GM18909 (cell line): ENCODE data around the gene GPC5.
"Not testable (repeated sequence)": the region's sequence is repeated elsewhere in the genome, so short reads cannot be mapped to it uniquely, and the experiment has no call there.

Experiments
- ATAC-seq: cut with Tn5 transposase; IDR thresholded peaks from one replicate; pipeline ENCODE4 v1.9.1; 2021; ENCODE audit warnings: mild to moderate bottlenecking; ENCODE audit not compliant: unreplicated experiment, poor library complexity

The GPC5 gene

GRCh38 chr13:92480387-92480786 is 1082.0 kb downstream of the GPC5 start:
- no peak for ATAC-seq

GRCh38 chr13:92482790-92483189 is 1084.4 kb downstream of the GPC5 start:
- ATAC-seq: not testable (repeated sequence)

- no peak for ATAC-seq
Observed at GRCh38 chr13:92483894-92484293, 1085.5 kb downstream of the GPC5 start.

DNA sequence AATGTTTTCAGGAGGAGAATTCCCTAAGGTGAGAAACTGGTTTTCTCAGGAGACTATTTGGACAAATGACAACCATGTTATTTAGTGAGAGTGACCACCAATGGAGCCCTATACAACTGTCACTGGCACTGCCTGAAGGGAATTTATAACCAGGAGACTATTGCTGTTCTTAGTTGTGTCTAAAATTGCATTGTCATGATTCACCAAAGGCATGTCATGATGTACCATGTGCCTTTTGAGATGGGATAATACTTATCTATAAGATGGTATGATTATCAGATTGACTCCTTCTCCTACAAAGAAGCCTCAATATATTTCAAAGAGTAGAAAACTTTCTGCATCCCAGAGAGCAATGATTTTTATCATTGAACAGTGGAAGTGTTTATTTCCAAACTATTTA is 1088.8 kb downstream of the GPC5 start:
- no peak for ATAC-seq

DNA sequence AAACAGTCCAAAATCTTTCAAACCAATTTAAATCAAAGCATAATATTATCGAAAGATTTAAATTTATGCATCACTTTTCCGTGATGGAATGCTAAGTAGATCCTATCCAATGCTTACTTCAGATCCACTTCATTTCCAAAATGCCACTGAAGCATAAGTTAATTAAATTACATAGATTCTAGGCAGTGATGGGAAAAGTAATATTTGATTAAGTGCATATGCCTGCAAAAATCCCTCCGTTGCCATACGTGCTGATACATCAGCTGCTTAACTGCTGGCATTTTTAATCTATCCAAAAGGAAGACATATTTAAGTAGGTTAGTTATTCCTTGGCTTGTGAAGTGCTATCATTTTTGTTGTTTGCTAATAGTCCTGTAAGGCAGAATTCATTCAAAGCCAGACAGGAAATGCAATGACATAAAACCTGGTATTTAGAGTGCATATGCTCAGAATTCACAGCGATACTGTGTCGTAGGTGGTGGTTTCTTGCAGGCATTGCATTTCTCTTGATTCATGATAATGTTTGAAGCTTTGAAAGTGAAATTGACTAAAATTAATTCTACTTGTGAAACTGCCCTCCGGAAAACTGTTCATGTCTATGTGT is 1089.9 kb downstream of the GPC5 start:
- ATAC-seq: no peak

GRCh38 chr13:92491839-92492238 is 1093.4 kb downstream of the GPC5 start:
- no peak for ATAC-seq

DNA sequence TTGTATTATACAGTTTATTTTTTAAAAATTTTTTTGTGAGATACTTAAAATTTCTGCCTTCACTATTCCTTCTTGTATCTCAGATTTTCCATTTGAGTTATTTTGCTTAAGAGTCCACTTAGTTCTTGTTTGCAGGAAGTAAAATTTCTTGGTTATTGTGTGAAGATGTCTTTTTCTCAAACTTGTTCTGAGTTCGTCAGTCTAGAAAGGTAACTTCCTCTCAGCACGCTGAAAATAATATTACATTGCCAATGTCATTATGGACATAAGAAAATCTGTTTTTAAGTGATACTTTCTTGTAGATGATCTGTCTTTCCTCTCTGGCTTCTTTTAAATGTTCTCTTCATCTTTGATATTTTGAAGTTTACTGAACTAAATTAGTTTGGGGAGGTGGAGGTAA is 1096.5 kb downstream of the GPC5 start:
- no peak for ATAC-seq

DNA sequence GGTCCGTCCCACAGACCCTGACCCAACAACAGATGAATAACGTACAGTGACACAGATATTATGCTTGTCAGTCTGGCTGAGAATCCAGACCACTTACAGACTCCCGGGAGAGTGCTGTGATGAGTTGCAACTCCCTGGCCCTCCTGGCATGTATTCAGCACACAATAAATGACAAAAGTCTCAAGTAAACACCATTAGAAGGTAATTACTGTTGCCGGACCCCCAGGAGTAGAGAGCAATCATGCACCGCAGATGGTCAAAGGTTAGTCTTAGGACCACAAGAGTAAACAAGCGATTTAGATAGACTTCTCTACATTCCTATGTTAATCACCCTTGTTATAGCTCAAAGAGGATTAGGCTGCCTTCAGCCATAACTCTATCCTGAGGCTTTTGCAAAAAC is 1101.8 kb downstream of the GPC5 start:
- ATAC-seq: no peak

DNA sequence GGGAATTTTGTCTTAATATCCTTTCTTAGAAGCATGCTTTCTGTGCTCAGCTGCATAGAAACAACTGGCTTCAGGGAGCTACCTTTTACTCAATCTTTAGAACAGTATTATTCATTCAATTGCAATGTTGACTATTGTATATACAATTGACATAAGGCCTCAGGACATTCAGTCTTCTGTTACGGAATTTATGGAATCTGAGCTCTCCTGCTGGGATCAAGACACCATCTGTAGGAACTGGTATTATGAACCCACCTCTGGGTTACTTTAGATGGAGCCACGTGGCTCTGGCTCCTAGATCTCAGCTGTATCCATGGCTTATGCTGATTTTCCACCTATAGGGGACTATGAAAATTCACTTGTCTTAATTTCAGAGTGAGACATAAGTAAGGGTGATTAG is 1112.0 kb downstream of the GPC5 start:
- no peak for ATAC-seq

GRCh38 chr13:92512852-92513251 is 1114.4 kb downstream of the GPC5 start:
- no peak for ATAC-seq

DNA sequence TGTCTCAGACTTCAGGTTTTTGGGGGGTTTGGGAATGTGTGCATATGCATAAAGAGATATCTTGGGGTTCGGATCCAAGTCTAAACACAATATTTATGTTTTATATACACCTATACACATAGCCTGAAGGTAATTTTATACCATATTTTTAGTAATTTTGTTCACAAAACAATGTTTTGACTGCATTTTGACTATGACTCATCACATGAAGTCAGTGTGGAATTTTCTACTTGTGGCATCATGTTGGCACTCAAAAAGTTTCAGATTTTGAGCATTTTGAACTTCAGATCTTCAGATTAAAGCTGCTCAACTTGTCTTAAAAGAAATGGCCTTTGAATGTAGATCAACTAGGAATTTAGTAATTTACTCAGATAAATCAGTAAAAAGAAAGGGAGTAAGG is 1115.3 kb downstream of the GPC5 start:
- no peak for ATAC-seq

DNA sequence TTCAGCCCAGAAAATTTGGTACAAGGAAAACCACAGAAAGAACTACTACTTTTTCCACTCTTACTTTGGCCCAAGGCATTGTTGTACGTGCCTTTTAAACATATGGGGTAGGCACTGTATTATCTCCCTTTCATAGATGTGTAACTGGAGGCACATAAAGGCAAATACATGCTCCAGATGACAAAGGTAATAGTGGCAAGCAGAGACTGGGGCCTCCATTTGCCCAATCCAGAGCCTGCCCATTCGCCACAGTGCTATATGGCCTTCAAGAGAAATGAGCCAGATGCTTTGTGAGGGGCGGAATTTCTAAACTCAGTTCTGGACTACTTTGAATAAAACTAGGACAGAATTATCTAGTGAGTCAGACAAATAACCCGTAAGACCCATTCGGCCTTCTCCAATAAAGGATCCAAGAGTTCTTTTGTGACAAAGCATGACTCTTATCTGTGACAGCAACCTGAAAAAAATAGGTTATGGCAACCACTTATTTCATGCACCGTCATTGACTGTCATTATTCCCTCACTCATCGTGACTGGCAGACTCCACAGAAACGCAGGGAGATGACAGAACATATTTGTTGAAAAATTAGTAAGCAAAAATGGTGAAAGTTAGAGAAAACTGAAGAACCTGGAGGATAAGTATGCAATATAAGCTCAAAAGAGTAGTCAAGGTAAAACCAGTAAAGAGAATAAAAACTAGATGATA is 1116.2 kb downstream of the GPC5 start:
- no peak for ATAC-seq

DNA sequence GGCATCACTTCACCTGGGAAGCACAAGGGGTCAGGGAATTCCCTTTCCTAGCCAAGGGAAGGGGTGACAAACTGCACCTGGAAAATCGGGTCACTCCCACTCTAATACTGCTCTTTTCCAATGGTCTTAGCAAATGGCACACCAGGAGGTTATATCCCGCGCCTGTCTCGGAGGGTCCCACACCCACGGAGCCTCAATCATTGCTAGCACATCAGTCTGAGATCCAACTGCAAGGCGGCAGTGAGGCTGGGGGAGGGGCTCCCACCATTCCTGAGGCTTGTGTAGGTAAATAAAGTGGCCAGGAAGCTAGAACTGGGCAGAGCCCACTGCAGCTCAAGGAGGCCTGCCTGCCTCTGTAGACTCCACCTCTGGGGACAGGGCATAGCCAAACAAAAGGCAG is 1118.5 kb downstream of the GPC5 start:
- ATAC-seq: not testable (repeated sequence)

- ATAC-seq: not testable (repeated sequence)
Observed at GRCh38 chr13:92518622-92519021, 1120.2 kb downstream of the GPC5 start.

DNA sequence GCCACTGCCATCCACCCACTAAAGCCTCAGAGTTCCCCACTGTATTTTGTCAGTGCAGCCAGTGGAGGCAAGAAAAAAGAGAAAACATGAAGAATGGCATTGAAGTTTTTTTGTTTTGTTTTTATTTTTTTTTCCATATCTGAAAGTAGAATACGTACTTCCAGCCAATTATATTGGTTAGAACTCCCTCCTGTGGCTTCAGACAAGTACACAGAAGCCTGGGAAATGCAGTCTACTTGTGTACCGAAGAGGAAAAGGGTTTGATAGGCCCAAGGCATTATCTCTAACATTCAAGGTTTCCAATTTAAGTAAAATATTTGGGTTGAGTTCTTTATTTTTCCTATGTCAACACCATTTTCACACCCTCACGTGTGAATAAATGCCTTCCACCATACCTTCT is 1131.9 kb downstream of the GPC5 start:
- no peak for ATAC-seq

- no peak for ATAC-seq
Observed at GRCh38 chr13:92535222-92536006, 1137.0 kb downstream of the GPC5 start.

GRCh38 chr13:92537471-92537870 is 1139.0 kb downstream of the GPC5 start:
- no peak for ATAC-seq

- ATAC-seq: no peak
Observed at GRCh38 chr13:92538164-92538563, 1139.7 kb downstream of the GPC5 start.

DNA sequence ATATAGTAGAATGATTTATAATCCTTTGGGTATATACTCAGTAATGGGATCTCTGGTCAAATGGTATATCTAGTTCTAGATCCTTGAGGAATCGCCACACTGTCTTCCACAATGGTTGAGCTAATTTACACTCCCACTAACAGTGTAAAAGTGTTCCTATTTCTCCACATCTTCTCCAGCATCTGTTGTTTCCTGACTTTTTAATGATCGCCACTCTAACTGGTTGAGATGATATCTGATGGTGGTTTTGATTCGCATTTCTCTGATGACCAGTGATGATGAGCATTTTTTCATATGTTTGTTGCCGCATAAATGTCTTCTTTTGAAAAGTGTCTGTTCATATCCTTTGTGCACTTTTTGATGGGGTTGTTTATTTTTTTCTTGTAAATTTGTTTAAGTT is 1140.7 kb downstream of the GPC5 start:
- not testable (repeated sequence) for ATAC-seq

DNA sequence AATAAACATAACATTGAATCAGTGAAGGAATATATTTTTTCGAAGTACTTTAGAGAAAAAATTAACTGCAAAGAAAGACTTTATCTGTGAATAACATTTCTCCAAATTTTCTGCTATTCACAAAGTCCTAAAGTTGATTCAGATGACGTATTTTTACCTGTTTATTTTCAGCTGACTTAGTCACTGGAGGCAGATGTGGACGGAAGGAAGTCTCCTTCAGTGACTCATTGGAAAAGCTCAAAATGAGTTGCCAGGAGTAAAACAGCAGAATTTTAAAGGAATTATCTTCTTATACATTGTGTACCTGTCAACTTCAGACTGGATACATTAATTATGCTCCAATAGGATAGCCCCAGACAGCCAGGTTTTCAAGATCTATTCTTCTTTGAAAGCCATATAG is 1148.8 kb downstream of the GPC5 start:
- ATAC-seq: no peak

GRCh38 chr13:92549276-92549675 is 1150.9 kb downstream of the GPC5 start:
- no peak for ATAC-seq
